ENCODE measurements around the gene PSMG2.

The PSMG2 gene

GRCh38 chr18:12765586-12765985 is 62.7 kb downstream of the PSMG2 start:
- no peak for DNase-seq (ENCODE audit: low spot score)

GRCh38 chr18:12766986-12767433 is 64.2 kb downstream of the PSMG2 start:
- no peak for DNase-seq (ENCODE audit: low spot score)

DNA sequence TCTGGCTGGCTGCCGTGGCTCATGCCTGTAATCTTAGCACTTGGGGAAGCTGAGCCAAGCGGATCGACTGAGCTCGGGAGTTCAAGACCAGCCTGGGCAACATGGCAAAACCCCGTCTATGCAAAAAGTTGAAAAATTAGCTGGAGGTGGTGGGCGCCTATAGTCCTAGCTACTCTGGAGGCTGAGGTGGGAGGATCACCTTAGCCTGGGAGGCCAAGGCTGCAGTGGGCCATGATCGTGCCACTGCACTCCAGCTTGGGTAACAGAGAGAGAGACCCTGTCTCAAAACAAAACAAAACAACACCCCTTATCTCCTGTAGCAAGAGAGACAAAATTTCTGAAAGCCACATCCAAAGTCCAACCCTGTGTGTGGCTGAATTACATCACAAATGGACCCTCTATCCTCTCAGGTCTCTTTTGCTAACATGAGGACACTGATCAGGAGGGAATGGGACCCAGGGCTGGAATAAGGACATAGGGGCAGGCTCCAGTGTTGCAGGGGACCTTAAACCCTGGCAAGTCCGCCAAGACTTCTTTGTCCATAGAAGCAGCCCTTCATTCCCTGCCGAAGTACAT is 64.8 kb downstream of the PSMG2 start:
- DNase-seq (ENCODE audit: low spot score) = no peak

DNA sequence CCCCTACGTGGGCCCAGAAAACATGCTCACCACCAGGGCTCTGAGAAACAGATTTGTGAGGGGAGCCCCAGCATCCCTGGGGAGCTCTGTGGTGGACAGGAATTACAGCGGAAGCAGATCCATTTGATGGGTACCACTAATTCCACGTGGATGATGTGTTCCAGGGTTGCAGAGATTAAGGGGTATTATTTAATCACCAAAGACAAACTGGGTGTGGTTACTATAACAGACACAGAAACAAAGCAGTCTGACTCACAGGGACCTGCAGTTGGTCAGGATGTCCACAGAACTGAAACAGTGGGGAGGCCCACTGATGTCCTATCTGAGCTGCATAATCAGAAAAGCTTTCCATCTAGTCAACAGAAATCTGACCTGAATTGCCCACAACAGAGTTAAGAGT is 65.8 kb downstream of the PSMG2 start:
- no peak for DNase-seq (ENCODE audit: low spot score)

DNA sequence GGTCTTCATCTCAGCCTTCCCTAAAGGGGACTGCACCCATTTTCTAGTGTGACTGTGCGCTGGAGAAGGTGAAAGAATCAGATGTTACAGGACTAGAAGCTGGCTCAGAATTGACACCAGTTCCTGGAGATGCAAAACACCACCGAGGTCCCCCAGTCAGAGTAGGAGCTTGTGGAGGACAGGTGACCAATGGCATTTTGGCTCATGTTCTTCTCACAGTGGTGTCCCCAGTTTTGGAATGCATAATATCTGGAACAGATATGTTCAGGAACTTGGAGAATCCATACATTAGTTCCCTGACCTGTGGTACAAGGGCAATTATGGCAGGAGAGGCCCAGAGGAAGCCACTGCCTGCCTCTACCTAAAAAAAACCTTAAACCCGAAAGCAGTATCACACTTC is 66.3 kb downstream of the PSMG2 start:
- no peak for DNase-seq (ENCODE audit: low spot score)

GRCh38 chr18:12769644-12770440 is 67.0 kb downstream of the PSMG2 start:
- no peak for DNase-seq (ENCODE audit: low spot score)

- no peak for DNase-seq (ENCODE audit: low spot score)
Observed at GRCh38 chr18:12770469-12771219, 67.8 kb downstream of the PSMG2 start.

DNA sequence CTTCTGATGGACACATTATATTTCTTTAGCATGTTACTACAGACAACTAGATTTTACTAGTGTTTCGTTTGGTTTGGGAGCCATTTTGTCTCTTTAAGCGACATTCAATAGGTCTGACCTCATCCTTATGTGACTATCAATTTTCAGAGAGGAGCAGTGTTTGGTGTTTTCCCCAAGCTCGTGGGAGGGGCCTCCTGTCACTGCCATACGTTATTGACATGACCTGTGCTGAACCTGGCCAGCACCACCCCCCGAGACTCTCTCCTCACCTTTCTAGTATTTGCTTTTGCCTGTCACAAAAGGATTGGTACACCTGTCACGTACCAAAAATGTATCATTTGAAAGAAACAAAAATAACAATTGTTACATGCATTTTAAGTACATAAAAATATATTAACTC is 69.3 kb downstream of the PSMG2 start:
- no peak for DNase-seq (ENCODE audit: low spot score)

DNA sequence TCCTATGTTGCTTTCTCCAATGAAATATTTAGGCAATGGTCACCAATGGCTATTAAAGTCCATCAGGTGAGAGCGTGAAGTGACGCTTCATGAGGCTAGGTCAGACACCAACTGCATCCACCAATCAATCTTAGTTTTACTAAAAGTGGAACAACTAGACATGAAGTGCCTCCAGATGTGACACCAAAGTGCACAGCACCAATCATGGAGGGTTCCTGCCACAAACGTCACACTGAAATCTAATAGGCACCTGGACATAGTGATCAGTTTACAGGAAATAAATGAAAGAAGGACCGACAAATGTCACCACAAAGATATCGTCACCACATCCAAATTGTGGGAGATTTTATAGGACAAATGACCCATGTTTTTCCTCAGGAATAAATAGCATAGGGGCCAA is 70.5 kb downstream of the PSMG2 start:
- DNase-seq (ENCODE audit: low spot score) = no peak

DNA sequence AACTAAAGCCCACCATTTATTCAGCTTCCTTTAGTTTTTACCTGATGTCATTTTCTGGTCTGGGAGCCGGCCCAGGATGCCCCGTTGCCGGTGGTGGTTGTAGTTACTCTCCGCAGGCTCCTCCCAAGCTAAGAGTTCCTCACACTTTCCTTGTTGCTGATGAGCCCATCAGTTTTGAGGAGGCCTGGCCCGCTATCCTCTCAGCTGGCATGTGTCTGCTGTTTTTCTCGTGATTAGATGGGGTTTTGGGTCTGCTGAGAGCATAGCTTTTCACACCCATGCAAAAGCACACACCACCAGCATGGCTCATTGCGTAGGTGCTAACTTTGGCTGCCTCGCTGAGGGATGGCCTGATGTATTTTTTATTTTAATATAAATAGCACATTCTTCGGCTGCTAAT is 72.1 kb downstream of the PSMG2 start:
- DNase-seq (ENCODE audit: low spot score) = no peak

Measured in activated CD4-positive, alpha-beta T cell treated with anti-CD3 and anti-CD28 coated beads, Interleukin-2, Interleukin-4, amounts not matched to agents 100 ng/mL and 50 ng/mL, durations not matched to agents 16 hours and 8 hours (primary cell).